AG08396 (cell line): ENCODE results near the gene CAMKK2.

Experiments used
- DNase-seq: peaks from one replicate; pipeline ENCODE4 v3.0.0; 2012; ENCODE audit warnings: low spot score, mixed read lengths

Gene CAMKK2

DNA sequence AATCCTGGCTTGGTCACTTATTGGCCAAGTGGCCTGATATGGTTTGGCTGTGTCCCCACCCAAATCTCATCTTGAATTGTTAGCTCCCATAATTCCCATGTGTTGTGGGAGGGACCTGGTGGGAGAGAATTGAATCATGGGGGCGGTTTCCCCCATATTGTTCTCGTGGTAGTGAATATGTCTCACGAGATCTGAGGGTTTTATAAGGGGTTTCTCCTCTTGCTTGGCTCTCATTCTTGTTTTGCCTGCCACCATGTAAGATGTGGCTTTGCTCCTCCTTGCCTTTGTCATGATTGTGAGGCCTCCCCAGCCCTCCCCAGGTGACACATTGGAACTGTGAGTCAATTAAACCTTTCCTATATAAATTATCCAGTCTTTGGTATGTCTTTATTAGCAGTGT is 105.4 kb downstream of the CAMKK2 start:
- DNase-seq: no peak

GRCh38 chr12:121190523-121191031 is 105.9 kb downstream of the CAMKK2 start:
- DNase-seq: peak; percentile 85

- no peak for DNase-seq
Measured at GRCh38 chr12:121189619-121190155, 106.8 kb downstream of the CAMKK2 start.

DNA sequence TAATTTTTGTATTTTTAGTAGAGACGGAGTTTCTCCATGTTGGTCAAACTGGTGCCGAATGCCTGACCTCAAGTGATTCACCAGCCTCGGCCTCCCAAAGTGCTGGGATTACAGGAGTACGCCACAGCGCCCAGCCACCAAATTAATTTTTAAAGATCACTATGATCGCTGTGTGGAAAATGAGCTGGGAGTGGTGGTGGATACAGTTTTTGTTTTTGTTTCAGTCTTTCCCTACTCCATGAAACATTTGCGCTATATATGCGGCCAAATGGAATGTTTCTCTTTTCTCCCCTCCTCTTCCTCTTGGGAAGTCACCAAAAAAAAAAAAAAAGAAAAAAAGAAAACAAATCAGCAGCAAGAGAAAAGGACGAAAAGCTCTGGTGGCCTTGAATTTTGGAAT is 107.4 kb downstream of the CAMKK2 start:
- no peak for DNase-seq

DNA sequence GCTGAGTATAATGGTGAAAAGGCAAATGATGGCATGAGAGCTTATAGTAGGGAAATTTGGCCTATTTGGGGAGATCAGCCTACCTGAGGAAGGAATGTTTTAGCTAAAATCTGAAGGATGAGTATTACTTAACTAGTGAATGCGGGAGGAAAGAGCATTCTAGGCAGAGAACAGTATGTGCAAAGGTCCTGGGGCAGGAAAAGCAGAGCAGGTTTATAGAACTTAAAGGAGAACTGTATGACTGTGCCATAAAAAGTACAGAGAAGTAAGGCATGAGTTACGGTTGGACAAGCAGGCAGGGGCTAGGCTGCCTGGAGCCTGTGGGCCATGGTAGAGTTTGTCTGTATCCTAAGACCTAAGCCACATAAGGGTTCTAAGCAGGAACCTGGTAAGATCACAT is 108.3 kb downstream of the CAMKK2 start:
- DNase-seq: no peak
